Skin of body (tissue), 2 donors: ENCODE measurements around the gene AMN. TPM values are rescaled to one million over a fixed set of nuclear protein-coding genes. Genes with fewer than 3 reads are reported as not detected.

ENCODE experiments used
- DNase-seq: peaks from one replicate; lab custom pipeline; 2025; lab: John Stamatoyannopoulos, UW
- total RNA-seq: library from RNA; depleted of rRNA; stranded (reverse); fragments of >200 nt; gene quantifications from one replicate; pipeline ENCODE4 v1.2.3, GENCODE V29; 2014

The AMN gene
- total RNA-seq, 1 donor from 2014 or later = 4.4 TPM

DNA sequence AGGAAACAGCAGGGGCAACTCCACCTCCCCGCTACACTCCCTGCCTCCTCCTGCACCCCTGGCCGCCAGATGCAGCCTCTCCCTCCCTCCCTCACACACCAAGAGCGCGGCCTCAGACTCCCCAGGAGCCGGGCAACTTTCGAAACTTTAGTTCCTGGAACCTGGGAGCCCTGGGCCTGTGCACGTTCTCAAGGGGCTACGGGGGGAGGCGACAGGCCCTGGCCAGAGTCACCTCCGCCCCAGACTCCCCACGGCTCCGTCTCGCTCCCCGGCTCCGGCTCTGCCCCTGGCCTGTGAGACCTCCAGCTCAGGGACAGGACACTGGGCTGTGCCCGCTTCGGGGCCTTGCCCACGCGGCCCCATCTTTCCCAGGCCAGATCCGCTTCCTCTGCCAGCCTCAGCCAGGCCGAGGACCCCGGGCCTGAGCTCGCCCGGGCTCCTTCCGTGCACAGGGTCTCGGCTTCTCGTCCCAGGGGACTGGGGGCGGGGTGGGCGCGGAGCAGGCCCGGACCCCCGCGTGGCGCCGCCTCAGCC lies 5.5 kb downstream of the AMN start:
- peak; percentile 6 for DNase-seq

- DNase-seq = peak; percentile 54
Measured at GRCh38 chr14:102928412-102929240, 6.2 kb downstream of the AMN start.

GRCh38 chr14:102929241-102930137 lies 7.0 kb downstream of the AMN start:
- DNase-seq = no peak

- no peak for DNase-seq
Measured at GRCh38 chr14:102930138-102930752, 7.8 kb downstream of the AMN start.

GRCh38 chr14:102930753-102931579 lies 8.5 kb downstream of the AMN start:
- no peak for DNase-seq

- no peak for DNase-seq
Measured at GRCh38 chr14:102931580-102932285, 9.3 kb downstream of the AMN start.

DNA sequence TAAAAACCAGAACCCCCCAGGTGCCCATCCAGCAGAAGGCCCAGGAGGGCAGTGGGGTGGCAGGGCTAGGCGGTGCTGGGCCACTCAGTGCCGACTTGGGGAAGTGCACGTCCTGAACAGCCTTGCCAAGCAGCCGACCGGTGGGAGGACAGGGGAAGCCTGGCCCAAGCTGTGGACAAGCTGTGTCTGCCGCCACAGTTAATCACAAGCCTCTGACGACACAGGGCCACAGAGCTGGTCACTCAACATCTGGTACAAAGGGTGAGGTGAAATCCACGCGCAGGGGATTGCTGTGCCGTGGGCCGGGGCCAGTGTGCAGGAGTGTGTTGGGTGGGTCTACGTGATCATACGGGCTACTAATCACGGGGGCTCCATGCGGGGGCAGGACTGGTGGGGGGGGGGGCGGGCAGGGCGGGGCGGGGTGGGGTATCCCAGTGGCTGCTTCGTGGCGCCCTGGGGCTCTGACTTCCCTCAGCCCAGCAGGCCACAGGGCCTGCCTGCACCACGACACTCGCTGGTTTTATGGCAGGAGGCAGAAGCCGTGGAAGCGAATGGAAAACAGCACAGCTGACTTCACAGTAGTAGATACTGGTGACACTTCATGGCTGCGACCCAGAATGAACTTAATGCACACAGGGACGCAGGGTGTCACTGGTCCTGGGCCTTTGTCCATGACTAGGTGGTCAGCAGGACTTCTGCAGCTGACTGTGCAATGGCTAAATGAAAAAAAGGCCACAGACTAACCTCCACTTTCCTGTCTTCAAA lies 10.2 kb downstream of the AMN start:
- DNase-seq = no peak

- DNase-seq = no peak
Measured at GRCh38 chr14:102933618-102934231, 11.3 kb downstream of the AMN start.

DNA sequence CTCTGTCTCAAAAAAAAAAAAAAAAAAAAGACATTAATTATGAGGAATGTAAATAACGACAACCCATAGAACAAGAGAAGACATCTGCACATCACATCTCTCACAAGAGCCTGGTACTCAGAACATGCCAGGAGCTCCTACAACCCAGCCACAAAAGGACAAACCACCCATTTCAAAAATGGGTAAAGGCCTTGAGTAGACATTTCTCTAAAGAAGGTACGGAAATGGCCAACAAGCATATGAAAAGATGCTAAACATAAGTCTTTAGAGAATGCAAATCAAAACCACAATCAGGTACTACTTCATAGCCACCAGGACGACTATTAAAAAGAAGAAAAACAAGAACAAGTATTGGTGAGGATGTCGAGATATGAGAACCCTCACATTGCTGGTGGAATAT lies 13.3 kb downstream of the AMN start:
- DNase-seq = no peak

DNA sequence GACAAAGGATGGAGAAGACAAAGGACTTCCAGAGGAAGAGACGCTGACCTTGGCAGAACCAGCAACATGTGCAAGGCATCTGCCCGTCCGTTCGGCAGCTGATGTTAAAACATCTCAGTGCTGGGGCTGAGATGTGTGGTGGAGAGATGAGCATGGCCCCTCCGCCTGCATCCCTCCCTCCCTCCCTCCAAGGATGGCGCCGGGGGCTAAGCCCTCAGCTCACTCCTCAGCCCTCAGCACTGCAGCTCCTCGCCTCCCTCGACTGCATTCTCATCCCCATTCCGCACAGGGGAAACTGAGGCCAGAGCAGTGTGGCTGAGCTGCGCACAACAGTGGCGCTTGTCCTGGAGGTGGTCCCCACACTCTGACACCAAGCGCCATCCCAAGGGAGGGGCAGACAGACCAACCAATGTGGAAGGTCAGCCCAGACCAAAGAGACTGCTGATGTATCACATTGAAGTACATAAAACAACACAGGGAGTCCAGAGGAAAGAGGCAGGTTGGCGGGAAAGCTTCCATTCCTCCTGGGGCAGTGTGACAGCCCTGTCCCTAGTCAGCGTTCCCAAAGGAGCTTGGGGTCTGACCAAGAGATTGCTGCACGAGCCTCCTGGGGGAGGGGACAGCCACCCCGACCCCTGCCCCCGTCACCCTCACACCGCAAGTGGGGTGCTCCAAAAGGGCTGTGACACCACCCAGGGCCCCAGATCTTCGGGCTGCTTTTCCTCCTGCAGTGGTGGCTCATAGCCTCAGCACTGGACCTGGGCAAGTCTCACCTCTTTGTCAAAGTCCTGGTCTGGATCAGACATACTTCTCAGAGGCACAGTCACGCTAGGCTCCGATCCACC lies 15.1 kb downstream of the AMN start:
- DNase-seq = no peak

DNA sequence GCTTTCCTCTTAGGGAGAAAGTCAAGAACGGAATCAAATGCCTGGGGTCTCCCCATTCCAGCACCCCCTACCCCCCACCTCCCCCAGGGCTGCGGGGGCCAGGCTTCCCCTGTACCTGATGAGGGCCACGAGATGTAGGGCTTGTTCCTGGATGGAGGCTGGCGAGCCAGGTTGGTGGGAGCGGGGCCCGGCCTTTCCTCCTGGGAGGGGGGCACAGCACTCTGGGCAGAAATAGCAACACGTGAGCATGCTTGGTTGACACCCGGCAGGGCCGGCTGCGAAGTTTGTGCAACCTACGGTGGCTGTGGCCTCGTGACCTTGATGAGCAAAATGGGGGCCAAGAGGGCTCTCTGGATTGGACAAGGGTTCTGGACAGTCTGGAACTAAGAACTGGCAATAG lies 15.7 kb downstream of the AMN start:
- DNase-seq = no peak

DNA sequence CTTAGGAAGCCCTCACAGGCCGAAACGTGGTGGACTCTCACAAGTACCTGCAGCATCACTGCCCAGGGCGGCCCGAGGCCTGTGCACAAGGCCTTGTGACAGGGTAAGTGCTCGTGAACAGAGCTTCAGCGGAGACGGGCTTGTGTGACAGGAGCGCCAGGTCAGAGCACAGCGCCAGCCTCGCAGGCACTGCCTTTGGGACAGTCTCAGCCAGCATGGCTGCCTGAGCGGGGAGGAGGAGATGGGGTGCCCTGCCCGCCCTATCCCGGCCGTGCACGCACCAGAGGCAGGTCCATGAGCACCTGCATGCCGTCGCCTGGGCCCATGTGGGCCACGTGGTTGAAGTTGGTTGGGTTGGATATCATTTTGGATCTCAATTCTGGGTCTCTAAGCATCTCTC lies 16.9 kb downstream of the AMN start:
- DNase-seq = no peak

GRCh38 chr14:102939820-102940561 lies 17.5 kb downstream of the AMN start:
- DNase-seq = no peak

- no peak for DNase-seq
Measured at GRCh38 chr14:102940729-102941362, 18.4 kb downstream of the AMN start.

DNA sequence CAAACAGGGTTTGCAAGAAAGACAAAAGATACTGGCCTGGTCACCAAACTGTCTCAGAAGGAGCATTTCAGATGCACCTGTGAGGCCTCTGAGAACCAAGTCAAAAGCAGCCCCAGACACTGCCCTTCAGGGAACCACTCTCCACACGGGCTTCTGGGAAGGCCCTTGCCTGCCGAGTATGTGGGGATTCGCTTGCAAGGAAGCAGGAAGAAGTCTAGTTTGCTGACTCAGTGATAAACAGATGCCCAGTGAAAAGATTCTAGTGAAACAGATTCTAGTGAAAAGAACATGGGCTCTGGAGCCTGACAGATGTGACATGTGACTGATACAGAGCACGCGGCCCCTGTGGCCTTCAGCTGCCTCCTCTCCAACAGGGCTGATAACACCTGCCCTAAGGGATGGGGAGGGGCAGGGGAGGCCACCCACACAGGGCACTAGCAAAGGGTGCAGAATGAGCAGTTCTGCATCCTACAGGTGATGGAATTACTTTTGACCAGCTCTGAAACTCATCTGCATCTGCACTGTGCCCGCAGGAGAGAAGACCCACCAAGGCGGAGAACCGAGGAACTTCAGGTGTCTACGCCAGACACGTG lies 19.1 kb downstream of the AMN start:
- DNase-seq = no peak

DNA sequence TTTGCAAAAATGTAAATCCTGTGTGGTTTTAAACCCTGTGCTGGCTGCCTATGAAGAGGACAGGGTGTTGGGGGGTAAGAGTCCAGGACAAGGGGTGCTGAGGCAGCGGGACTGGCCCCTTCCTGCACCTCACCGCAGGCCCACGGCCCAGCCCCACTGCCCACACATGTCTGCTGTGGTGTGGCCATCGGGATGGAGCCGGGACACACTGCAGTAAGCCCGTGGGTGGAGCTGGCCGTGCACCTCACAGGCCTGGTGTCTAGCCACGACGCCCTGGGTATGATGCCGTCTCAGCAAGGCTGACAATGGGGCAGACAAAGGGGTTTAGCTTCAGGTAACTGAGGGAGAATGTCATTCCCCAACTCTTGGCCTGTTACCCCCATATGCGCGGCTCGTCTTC lies 19.6 kb downstream of the AMN start:
- no peak for DNase-seq
